DOHH2 (cell line): ENCODE data around the gene F8A3.
"Not testable (repeated sequence)": the region's sequence is repeated elsewhere in the genome, so short reads cannot be mapped to it uniquely, and the experiment has no call there.

Experiments
- CTCF ChIP-seq: fragments of 200-600 bp; sonication (generic); IDR thresholded peaks from one replicate; pipeline ENCODE4 v1.5.1; 2014; ENCODE audit warnings: antibody characterized with exemption, mild to moderate bottlenecking, low read depth, low read length; ENCODE audit not compliant: poor library complexity, severe bottlenecking
- EZH2phosphoT487 ChIP-seq: fragments of 200-600 bp; sonication (generic); IDR thresholded peaks from 2 replicates; pipeline ENCODE4 v1.6.1; 2017; ENCODE audit warnings: borderline replicate concordance, mild to moderate bottlenecking, antibody characterized with exemption, low read length, moderate library complexity, mixed read lengths

DNA sequence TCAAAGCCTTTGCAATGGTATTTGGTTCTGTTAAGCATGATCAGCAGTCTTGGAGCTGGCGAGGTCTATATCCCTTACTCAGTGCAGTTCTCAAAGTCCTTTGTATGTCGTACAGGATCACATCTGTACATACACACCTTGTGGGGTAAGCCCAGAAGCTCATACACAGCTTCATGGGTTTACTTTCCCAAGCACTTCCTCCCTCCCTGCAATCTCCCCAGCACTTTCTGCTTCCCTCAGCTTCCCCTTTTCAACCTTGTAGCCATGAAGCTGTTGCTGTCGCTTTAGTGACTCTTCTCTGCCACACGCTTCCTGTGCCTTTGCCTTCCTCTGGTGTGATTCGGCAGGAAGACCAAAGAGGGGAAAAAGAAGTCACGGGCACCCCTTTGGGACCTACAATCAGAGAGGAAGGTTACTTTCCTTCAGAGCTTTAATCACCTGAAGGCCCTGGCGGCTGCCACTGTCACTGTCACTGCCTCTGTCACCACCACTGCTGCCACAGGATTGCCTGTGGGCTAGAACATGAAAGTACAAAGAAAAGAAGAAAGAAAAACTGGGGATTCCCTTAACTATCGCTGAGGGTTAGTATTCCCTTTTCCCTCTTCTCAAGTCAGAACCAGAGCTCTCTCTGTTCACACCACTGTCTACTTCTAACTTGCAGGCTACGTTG lies 8.0 kb upstream of the F8A3 start:
- TF ChIP-seq CTCF, EZH2phosphoT487: not testable (repeated sequence)
